HuH-7.5 (cell line): ENCODE results near the gene TMEM186.
"Not testable (repeated sequence)": the region's sequence is repeated elsewhere in the genome, so short reads cannot be mapped to it uniquely, and the experiment has no call there.

ENCODE experiments used
- DNase-seq: peaks from one replicate; pipeline ENCODE4 v3.0.0; 2011; ENCODE audit warnings: low spot score

Gene TMEM186

GRCh38 chr16:8797364-8798173 is at the start of gene TMEM186, which contains the start of gene PMM2:
TMEM186 (minus strand) TSS chr16:8797639; CDS start chr16:8797614, 25 bp downstream.
PMM2 (plus strand) TSS chr16:8797839; CDS start chr16:8797883, 44 bp downstream.
- peak; percentile 91 for DNase-seq

- DNase-seq: no peak
These were observed 49.7 kb upstream of the TMEM186 start for GRCh38 chr16:8847145-8847544.

GRCh38 chr16:8846401-8846932 is 49.0 kb upstream of the TMEM186 start:
- DNase-seq: no peak

GRCh38 chr16:8845699-8846298 is 48.4 kb upstream of the TMEM186 start:
- no peak for DNase-seq

GRCh38 chr16:8843296-8843695 is 45.9 kb upstream of the TMEM186 start:
- not testable (repeated sequence) for DNase-seq

- DNase-seq: not testable (repeated sequence)
These were observed 44.6 kb upstream of the TMEM186 start for GRCh38 chr16:8842016-8842415.

GRCh38 chr16:8837594-8837993 is 40.2 kb upstream of the TMEM186 start:
- DNase-seq: not testable (repeated sequence)

- DNase-seq: not testable (repeated sequence)
These were observed 39.4 kb upstream of the TMEM186 start for GRCh38 chr16:8836797-8837196.

- no peak for DNase-seq
These were observed 35.3 kb upstream of the TMEM186 start for GRCh38 chr16:8832717-8833105.

GRCh38 chr16:8831871-8832716 is 34.7 kb upstream of the TMEM186 start:
- no peak for DNase-seq

GRCh38 chr16:8831450-8831849 is 34.0 kb upstream of the TMEM186 start:
- DNase-seq: no peak

GRCh38 chr16:8828541-8829165 is 31.2 kb upstream of the TMEM186 start:
- DNase-seq: no peak

- DNase-seq: no peak
These were observed 28.9 kb upstream of the TMEM186 start for GRCh38 chr16:8826278-8826879.

GRCh38 chr16:8822403-8822802 is 25.0 kb upstream of the TMEM186 start:
- no peak for DNase-seq

- no peak for DNase-seq
These were observed 22.1 kb upstream of the TMEM186 start for GRCh38 chr16:8819411-8820034.

- DNase-seq: no peak
These were observed 21.2 kb upstream of the TMEM186 start for GRCh38 chr16:8818504-8819270.

- DNase-seq: no peak
These were observed 19.7 kb upstream of the TMEM186 start for GRCh38 chr16:8816967-8817655.

- no peak for DNase-seq
These were observed 16.8 kb upstream of the TMEM186 start for GRCh38 chr16:8814095-8814806.
